SK-N-SH (cell line): ENCODE measurements around the gene LRFN4. TPM values are rescaled to one million over a fixed set of nuclear protein-coding genes. Genes with fewer than 3 reads are reported as not detected.

ENCODE experiments used
- CTCF ChIA-PET: fragments of 300-600, 350-600 bp; formaldehyde crosslinking; extraction: SDS; loops from one replicate; lab custom pipeline; 2021; lab: Yijun Ruan, JAX
- POLR2A ChIA-PET: fragments of 350-600 bp; sonication (Branson Sonifier 250); formaldehyde crosslinking; extraction: SDS; loops from one replicate; lab custom pipeline; 2020; ENCODE audit warnings: antibody characterized with exemption, inconsistent platforms; lab: Yijun Ruan, JAX
- DNase-seq: peaks from one replicate; pipeline ENCODE4 v3.0.0; 2012
- H2AFZ ChIP-seq: fragments of 200-600 bp; sonication (generic); 2 replicates; pipeline ENCODE4 v1.8.1; 2016; ENCODE audit warnings: antibody characterized with exemption, mild to moderate bottlenecking, low read depth
- H3F3A ChIP-seq: fragments of 200-600 bp; sonication (generic); replicated peaks from 2 replicates; pipeline ENCODE3; 2016; ENCODE audit warnings: antibody characterized with exemption, mild to moderate bottlenecking; ENCODE audit not compliant: insufficient read depth
- H3K27ac ChIP-seq, 2 experiments: fragments of 200-500 bp in 1 of 2; fragments of 200-600 bp in 1 of 2; sonication (Bioruptor generic) in 1 of 2; sonication (generic), shearing (Covaris generic) in 1 of 2; 2 replicates each; pipeline versions ENCODE4 v1.5.1 to v1.6.1; 2014 to 2016; ENCODE audit warnings: low read depth in 2 of 2, inconsistent platforms in 1 of 2, low read length in 1 of 2, mild to moderate bottlenecking in 1 of 2, mixed read lengths in 1 of 2
- H3K27me3 ChIP-seq: fragments of 200-600 bp; sonication (generic), shearing (Covaris generic); 2 replicates; pipeline ENCODE4 v1.6.1; 2016; ENCODE audit warnings: mixed run types; ENCODE audit not compliant: insufficient read depth
- H3K36me3 ChIP-seq, 2 experiments: fragments of 200-500 bp in 1 of 2; fragments of 200-600 bp in 1 of 2; sonication (Bioruptor generic) in 1 of 2; sonication (generic) in 1 of 2; replicated peaks in 1 of 2; 2 replicates each; pipeline versions ENCODE3 to v1.5.1; 2014 to 2016; ENCODE audit warnings: low read length in 1 of 2, mild to moderate bottlenecking in 1 of 2; ENCODE audit not compliant: insufficient read depth in 2 of 2, control insufficient read depth in 1 of 2
- H3K4me1 ChIP-seq, 2 experiments: fragments of 200-500 bp in 1 of 2; fragments of 200-600 bp in 1 of 2; sonication (Bioruptor generic) in 1 of 2; sonication (generic), shearing (Covaris generic) in 1 of 2; 2 replicates each; pipeline versions ENCODE4 v1.5.1 to v1.6.1; 2014 to 2016; ENCODE audit warnings: low read depth in 1 of 2, low read length in 1 of 2, mixed run types in 1 of 2; ENCODE audit not compliant: insufficient read depth in 2 of 2, control insufficient read depth in 1 of 2
- H3K4me2 ChIP-seq: fragments of 200-600 bp; sonication (generic), shearing (Covaris generic); 2 replicates; pipeline ENCODE4 v1.6.1; 2017; ENCODE audit warnings: mixed run types
- H3K4me3 ChIP-seq, 2 experiments: fragments of 200-500 bp in 1 of 2; fragments of 200-600 bp in 1 of 2; sonication (Bioruptor generic) in 1 of 2; sonication (generic), shearing (Covaris generic) in 1 of 2; 2 replicates each; pipeline versions ENCODE4 v1.5.1 to v1.8.1; 2014 to 2016; ENCODE audit warnings: low read depth in 2 of 2, inconsistent platforms in 1 of 2, low read length in 1 of 2, mild to moderate bottlenecking in 1 of 2, mixed read lengths in 1 of 2, moderate library complexity in 1 of 2
- H3K79me2 ChIP-seq: fragments of 200-600 bp; sonication (generic); 2 replicates; pipeline ENCODE4 v1.8.1; 2017; ENCODE audit warnings: mild to moderate bottlenecking; ENCODE audit not compliant: insufficient read depth
- H3K9ac ChIP-seq: fragments of 200-600 bp; sonication (generic); 2 replicates; pipeline ENCODE4 v1.6.1; 2017; ENCODE audit warnings: mixed run types
- H3K9me2 ChIP-seq: fragments of 200-600 bp; sonication (generic); 2 replicates; pipeline ENCODE4 v1.6.1; 2017; ENCODE audit warnings: mixed run types
- H3K9me3 ChIP-seq: fragments of 200-600 bp; sonication (generic); 2 replicates; pipeline ENCODE4 v1.6.1; 2017; ENCODE audit warnings: mixed run types, mild to moderate bottlenecking, moderate library complexity
- H4K20me1 ChIP-seq: fragments of 200-600 bp; sonication (generic); 2 replicates; pipeline ENCODE4 v1.6.1; 2017; ENCODE audit warnings: mild to moderate bottlenecking, mixed run types; ENCODE audit not compliant: insufficient read depth
- EZH2phosphoT487 ChIP-seq: fragments of 200-600 bp; sonication (generic); IDR thresholded peaks from 2 replicates; pipeline ENCODE4 v1.6.1; 2017; ENCODE audit warnings: low read depth, mixed run types, mild to moderate bottlenecking, antibody characterized with exemption, moderate library complexity, borderline replicate concordance
- FOXM1 ChIP-seq: IDR thresholded peaks from 2 replicates; pipeline ENCODE4 v1.4.0; 2012; ENCODE audit warnings: low read depth, mild to moderate bottlenecking
- JUND ChIP-seq: IDR thresholded peaks from 2 replicates; pipeline ENCODE4 v1.4.0; 2012
- MEF2A ChIP-seq: IDR thresholded peaks from 2 replicates; pipeline ENCODE4 v1.4.0; 2012; ENCODE audit warnings: low read depth, borderline replicate concordance
- RCOR1 ChIP-seq: fragments of 150-350 bp; IDR thresholded peaks from 2 replicates; pipeline ENCODE4 v1.6.1; 2017; ENCODE audit warnings: antibody characterized with exemption, low read length
- RFX5 ChIP-seq: IDR thresholded peaks from 2 replicates; pipeline ENCODE4 v1.6.1; 2012; ENCODE audit warnings: mild to moderate bottlenecking, improper control_type of control experiment, low read length
- TAF1 ChIP-seq: IDR thresholded peaks from 2 replicates; pipeline ENCODE4 v1.6.1; 2012; ENCODE audit warnings: low read depth, mild to moderate bottlenecking, low read length, moderate library complexity, borderline replicate concordance
- TCF12 ChIP-seq: IDR thresholded peaks from 2 replicates; pipeline ENCODE4 v1.4.0; 2012
- USF2 ChIP-seq: fragments of 150-350 bp; IDR thresholded peaks from 2 replicates; pipeline ENCODE4 v1.6.1; 2017; ENCODE audit warnings: antibody characterized with exemption, low read length, low read depth, borderline replicate concordance
- WGBS: methylation state at CpG from one replicate; pipeline ENCODE4 v1.1.6; 2017; ENCODE audit warnings: low lambda C conversion rate; 5-methylcytosine and 5-hydroxymethylcytosine counted together
- polyA plus RNA-seq, 3 experiments: library from polyadenylated mRNA; depleted of rRNA; stranded (reverse); fragments of >200 nt; gene quantifications; 2 replicates each; pipeline ENCODE4 v1.2.3, GENCODE V29; 2012
- TF ChIP-seq, protein P1 (sequence below): IDR thresholded peaks from 2 replicates; pipeline ENCODE4 v1.4.0; 2012; ENCODE audit warnings: low read depth, borderline replicate concordance

The LRFN4 gene
- polyA plus RNA-seq, 1 of the 3 experiments (the other 2 are of a cell fraction) = 15.9 TPM

GRCh38 chr11:66861774-66862558 lies 5.1 kb downstream of the LRFN4 start:
- 90% methylated on average over 9 of the region's 30 CpGs for WGBS
- CTCF ChIA-PET = interaction anchor here (2.2 kb wide), 1 partner anchor 20 kb away, joined by 9 read pairs; no protein-coding TSS in a partner anchor

DNA sequence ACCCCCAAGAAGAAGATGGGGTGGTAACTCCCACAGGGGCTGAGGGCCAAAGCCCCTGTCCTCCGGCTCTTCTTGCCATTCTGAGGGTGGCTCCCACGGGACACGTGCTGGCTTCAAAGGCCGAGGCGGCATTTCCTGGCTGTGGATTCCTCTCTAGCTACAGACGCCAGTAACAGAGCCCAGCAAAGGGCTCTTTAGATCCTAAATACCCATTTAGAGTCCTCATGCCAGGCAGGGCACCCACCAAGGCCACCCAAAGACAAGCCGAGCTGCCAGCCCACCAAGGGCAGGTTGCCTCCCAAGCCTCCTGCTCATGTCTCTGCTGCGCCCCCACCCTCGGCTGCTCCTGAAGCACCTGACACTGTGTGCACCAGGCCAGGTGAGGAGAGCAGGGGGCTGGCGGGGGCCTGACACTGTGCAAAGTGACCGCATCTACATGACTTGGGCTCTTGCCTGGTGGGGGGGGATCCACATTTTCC lies 5.7 kb downstream of the LRFN4 start:
- peaks cover 0 to 2% of the 10 kb centered on the region in 2 experiments; a peak in 2 of 4 replicates for H3K4me1 ChIP-seq
- H3K27me3 ChIP-seq = no peaks in the 10 kb centered on the region
- H3F3A ChIP-seq = no peaks in the 10 kb centered on the region
- WGBS = 100% methylated on average over 7 of the region's 11 CpGs
- no peaks in the 10 kb centered on the region for H4K20me1 ChIP-seq
- no peak for DNase-seq
- H3K27ac ChIP-seq = no peak overlapping the region
- ChIA-PET POLR2A (interaction anchor here (1.0 kb wide), 1 partner anchor 19 kb away, joined by 3 read pairs; the partner anchor contains the start of gene RCE1), CTCF (interaction anchor here (2.2 kb wide), 1 partner anchor 20 kb away, joined by 9 read pairs; no protein-coding TSS in a partner anchor)
- H3K9me2 ChIP-seq = no peaks in the 10 kb centered on the region
- H3K36me3 ChIP-seq = peaks cover 0 to 2% of the 10 kb centered on the region in 2 experiments
- H3K9ac ChIP-seq = no peak overlapping the region
- no peak overlapping the region for H3K4me3 ChIP-seq
- TF ChIP-seq, protein P1, sequence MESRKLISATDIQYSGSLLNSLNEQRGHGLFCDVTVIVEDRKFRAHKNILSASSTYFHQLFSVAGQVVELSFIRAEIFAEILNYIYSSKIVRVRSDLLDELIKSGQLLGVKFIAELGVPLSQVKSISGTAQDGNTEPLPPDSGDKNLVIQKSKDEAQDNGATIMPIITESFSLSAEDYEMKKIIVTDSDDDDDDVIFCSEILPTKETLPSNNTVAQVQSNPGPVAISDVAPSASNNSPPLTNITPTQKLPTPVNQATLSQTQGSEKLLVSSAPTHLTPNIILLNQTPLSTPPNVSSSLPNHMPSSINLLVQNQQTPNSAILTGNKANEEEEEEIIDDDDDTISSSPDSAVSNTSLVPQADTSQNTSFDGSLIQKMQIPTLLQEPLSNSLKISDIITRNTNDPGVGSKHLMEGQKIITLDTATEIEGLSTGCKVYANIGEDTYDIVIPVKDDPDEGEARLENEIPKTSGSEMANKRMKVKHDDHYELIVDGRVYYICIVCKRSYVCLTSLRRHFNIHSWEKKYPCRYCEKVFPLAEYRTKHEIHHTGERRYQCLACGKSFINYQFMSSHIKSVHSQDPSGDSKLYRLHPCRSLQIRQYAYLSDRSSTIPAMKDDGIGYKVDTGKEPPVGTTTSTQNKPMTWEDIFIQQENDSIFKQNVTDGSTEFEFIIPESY = no peak
- no peak for TF ChIP-seq EZH2phosphoT487
- no peak for TF ChIP-seq TAF1
- no peak for TF ChIP-seq JUND
- TF ChIP-seq RFX5 = no peak
- no peak for TF ChIP-seq MEF2A
- TF ChIP-seq RCOR1 = no peak
- TF ChIP-seq USF2 = no peak
- TF ChIP-seq FOXM1 = no peak
- no peak overlapping the region for H2AFZ ChIP-seq
- H3K79me2 ChIP-seq = peaks cover 9% of the 10 kb centered on the region
- no peaks in the 10 kb centered on the region for H3K9me3 ChIP-seq
- no peak overlapping the region for H3K4me2 ChIP-seq

More at GRCh38 chr11:66861774-66862558, 5.1 kb downstream of the LRFN4 start:
- Histone ChIP-seq H3F3A (no peaks in the 10 kb centered on the region), H3K4me2 (no peak overlapping the region), H3K4me1 (peaks cover 0 to 5% of the 10 kb centered on the region in 2 experiments; a peak in 2 of 4 replicates), H3K9me2 (no peaks in the 10 kb centered on the region), H3K4me3 (no peak overlapping the region)
- TF ChIP-seq TCF12 (no peak), USF2 (no peak)
- TF ChIP-seq, all 33 proteins: peak for 0
- no peaks in the 10 kb centered on the region for H3K9me3 ChIP-seq
- H4K20me1 ChIP-seq = no peaks in the 10 kb centered on the region
- POLR2A ChIA-PET = interaction anchor here (1.0 kb wide), 1 partner anchor 19 kb away, joined by 3 read pairs; the partner anchor contains the start of gene RCE1
- H2AFZ ChIP-seq = no peak overlapping the region
- H3K27me3 ChIP-seq = no peaks in the 10 kb centered on the region
- no peak for DNase-seq
- H3K79me2 ChIP-seq = peaks cover 14% of the 10 kb centered on the region
- no peak overlapping the region for H3K9ac ChIP-seq
- H3K36me3 ChIP-seq = peaks cover 0 to 2% of the 10 kb centered on the region in 2 experiments
- H3K27ac ChIP-seq = no peak overlapping the region
